ENCODE data around the gene EFNB2.

EFNB2 gene

GRCh38 chr13:106550570-106551135 is 15.2 kb upstream of the EFNB2 start:
- no peak for FAIRE-seq

DNA sequence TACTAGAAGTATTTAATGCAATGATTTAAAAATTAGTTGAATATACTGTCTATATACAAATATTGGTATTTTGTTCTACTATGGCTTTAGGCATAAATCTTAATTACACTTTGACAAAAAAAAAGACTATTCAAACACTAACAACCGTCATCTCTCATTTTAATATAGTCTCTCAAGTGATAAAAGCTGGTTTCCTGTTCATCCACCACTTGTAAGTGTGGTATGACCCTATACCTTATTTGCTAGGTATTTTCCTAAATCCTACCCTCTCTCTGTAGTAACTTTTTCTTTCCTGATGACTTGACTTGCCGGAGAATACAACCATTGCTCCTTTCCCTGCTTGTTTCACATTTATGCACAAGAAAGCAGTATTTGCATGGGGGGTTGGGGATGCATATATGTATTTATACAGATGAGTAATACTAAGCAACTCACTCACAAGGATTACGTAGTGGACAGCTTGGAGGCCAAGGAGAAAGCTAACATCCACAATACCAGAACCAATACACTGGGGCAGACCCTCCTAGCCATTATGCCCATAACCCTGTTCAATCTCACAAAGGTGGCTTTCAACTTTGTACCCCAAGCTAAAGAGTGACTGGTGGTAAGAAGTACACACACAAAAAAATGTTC is 12.7 kb upstream of the EFNB2 start:
- no peak for FAIRE-seq

DNA sequence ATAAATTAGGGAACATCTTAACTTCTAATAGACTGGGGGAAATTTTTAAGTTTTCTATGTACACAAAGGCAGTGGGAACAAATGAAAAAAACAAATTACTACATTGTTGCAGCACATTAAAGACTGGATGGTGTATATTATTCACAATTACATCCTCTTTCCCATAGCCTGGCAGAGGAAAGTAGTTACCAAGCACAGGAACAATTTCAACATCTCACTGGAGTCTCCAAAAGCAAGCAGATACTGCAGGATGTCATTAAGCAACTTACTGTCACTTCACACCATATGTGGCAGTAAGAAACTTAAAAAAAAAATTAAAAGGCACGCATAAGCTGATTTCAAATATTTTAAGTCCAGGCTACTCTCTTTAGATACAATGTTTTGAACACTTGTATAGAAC is 6.4 kb upstream of the EFNB2 start:
- no peak for FAIRE-seq

DNA sequence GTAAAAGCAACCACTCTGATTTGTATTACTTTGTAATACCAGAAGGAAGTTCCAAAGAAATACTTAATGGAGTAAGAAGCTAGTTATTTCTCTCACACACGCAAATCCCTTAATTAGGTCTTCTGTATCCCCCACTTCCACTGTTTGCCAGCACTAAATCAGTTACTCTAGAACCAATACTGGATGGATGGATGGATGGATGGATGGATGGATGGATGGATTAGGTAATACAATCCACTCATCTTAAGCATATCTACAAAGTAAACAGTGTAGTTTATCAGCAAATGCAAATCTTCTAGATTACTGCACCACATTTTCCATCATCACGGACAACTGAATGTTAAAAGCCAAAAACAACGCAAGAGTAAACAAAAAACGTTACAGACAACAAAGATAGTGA is 5.2 kb upstream of the EFNB2 start:
- no peak for FAIRE-seq

GRCh38 chr13:106537521-106537920 is 2.1 kb upstream of the EFNB2 start:
- no peak for FAIRE-seq

DNA sequence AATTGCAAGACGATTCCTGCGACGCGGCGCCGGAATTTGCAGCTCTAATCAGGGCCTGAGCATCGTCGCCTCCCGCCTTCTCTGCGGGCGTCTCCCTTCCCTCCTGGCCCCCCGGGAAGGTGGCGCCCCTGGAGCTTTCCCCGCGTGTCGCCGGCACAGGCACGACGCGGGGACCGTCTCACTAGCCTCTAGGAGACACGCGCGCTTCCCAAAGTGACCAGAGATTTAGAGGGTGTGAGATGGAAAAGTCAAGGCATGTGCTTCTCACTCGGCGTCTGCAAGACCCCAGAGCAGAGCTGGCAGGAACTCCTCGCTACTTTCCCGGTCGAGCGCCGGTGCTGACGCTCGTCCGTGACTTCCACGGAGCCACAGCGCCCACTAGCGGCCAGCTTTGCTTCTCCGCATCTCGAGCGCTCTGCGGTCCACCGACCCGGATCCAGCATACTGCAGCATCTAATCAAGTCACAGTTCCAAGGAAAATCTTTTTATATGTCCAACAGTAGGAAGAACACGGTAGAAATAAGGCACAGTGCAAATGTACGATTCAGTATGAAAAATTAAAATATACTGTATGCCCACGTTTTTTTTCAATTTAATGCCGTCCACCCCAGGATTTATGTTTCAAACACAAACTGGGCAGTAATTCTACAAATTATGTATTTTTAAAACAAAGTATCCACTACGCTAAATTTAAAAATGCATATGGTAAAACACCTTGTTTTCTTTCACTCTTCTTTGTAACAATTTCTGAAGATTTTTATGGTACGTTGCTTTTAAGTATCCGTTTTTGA is 977 bp upstream of the EFNB2 start:
- FAIRE-seq: peak; percentile 81

DNA sequence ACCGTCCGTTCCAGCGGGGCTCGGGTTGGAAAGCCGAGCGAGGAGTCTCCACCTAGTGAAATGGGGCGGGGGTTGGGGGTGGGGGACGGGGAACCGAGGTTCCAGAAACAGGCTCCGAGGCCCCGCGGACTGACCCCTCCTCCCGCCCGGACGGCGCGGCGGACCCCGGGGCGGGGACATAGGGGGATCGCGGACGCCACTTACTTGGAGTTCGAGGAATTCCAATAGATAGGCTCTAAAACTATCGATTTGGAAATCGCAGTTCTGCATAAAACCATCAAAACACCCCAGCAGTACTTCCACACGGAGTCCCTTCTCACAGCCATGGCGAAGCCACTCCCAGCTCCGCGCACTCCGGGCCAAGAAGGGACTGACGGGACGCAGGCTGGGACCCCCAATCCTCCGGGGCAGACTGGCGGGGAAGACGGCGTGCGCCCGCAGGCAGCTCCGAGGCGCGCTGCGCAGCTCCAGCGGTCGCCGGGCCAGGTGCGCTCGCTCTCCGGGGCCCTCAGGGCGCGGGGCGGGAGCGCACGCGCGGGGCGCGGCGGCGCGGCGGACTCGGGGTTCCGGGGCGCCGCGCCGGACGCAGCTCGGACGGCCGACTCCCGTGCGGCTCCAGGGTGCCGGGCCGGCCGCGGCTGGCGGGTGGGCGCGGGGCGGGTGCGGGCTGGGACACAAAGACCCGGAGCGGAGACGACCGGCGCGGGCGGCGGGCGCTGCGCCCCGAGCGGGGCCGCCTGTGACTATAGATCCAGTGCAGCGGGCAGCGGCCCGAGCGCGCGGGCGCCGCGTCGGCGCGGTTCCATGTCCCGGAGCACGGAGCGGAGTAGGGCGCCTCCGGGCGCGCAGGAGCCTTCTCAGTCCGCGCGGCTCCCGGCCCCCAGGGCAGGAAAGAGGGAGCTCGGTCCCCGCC is 567 bp downstream of the EFNB2 start:
- FAIRE-seq: no peak

DNA sequence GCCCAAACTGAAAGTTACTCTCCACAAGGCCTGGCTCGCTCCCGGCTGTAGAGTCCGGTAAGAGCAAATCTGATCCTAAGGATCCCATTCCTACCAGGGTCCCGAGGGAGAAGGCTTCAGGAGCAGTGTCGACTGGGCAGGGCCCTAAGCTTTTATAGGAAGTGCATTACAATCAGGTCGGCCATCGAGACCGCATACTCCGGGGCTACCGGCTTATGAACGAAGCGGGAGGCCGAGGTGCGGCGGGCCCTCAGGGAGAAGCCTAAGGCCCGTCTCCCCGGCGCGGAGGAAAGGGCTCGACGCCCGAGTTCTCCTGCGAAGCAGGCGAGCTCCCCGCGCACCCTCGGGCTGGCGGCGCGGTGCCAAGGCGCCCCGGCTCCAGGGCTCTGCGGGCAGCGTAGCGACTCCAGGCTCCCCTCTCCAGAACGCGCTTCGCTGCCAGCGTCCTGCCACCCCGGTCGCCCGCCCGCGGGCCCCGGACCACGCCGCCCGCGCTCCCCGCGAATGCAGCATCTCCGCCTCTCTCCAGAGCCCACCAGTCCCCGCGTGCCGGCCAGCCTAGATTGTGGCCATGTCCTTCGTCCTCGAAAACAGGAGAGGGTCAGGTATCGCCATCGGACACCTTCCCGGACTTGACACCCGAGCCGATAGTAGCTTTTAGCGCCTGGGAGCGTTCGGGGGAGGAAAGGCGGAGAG is 1.4 kb downstream of the EFNB2 start:
- FAIRE-seq: no peak

GRCh38 chr13:106533101-106533942 is 2.1 kb downstream of the EFNB2 start:
- peak; percentile 4 for FAIRE-seq

GRCh38 chr13:106532111-106532929 is 3.1 kb downstream of the EFNB2 start:
- FAIRE-seq: no peak

DNA sequence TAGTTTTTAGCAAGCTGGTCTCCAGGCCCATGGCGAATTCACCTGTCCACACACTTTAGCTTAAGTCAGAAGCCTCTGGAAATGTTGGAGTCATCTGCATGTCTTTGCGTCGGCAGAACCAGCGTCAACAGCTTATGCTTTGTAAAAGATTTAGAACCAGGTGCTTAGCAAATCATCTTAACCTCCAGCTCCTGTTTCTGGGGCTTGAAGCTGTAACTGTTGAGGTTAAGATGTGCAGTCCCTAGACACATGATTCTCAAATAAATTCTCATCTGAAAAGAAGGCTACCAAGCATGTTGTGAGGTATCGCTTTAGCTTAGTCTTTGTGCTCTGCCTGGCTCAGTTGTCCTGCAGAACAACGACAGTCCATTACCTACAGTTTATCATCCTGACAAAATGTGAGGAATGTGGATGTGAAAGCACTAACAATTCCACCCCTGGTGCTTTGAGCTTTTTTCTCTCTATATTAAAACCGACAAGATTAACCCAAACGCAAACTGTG is 4.4 kb downstream of the EFNB2 start:
- FAIRE-seq: no peak

DNA sequence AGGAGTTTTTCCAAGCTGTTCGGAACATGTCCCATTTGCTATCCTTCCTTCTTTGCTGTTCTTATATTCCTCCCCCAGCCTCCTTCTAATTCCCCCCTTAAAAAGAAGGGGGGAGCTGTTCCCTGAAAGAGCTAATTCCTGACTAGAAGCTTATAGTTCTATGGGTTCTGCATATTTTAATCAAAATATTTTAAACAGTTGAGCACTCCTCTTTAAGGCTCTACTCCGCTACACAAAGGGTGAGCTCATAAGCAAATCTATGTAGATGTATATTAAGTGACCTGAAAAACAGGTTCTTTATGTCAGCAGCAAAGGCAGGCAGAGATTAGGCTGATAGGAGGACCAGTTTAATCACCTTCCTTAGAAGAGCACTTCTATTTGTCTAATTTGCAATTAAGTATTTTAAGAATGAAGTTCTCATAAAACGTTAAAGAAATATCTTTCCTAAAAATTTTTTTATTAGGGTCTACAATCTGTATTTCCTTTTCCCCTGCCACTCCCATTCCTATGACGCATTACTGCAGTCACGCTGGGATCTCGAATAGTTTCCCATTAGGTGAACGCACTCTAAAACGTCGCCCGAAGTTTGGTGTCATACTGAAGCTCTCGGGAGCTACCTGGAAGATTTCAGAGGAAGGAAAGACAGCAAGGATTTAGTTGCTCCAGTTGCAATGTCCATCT is 5.2 kb downstream of the EFNB2 start:
- FAIRE-seq: no peak

DNA sequence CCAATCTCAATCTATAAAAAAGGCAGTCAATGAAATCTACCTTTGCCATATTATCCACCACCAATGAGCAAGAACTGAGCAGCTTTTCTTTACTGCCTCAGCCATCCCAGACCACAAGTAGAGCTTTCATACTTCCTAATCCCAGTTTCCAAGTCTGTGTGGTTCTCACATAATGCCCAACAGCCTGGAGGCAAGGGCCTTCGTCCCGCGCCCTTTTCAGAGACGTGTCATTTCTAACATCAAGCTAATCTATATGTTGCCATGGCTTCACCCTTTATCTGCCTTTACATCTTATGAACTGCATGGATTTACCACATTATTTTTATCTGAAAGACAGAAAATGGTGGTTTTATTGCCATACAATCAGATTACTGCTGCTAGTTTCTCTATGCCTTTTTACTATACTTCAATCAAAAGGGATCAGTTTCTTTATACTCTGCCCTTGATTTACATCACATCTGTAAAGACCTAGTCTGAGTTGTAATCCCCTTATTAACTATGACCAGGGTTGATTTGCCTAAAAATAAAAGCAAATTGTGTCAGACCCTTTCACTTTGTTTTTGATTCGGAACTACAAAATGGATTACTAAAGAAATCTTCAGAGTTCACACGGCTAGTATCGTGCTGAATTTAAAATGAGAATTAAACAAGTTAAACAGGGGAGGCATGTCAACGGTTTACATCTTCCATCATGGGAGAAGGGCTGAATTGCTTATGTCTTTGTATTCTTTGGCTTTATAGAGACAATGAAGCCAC is 5.9 kb downstream of the EFNB2 start:
- no peak for FAIRE-seq

- FAIRE-seq: no peak
These were observed 6.6 kb downstream of the EFNB2 start for GRCh38 chr13:106528718-106529414.

- no peak for FAIRE-seq
These were observed 7.6 kb downstream of the EFNB2 start for GRCh38 chr13:106527826-106528225.

GRCh38 chr13:106527445-106527801 is 8.0 kb downstream of the EFNB2 start:
- no peak for FAIRE-seq

- FAIRE-seq: no peak
These were observed 8.6 kb downstream of the EFNB2 start for GRCh38 chr13:106526738-106527444.

DNA sequence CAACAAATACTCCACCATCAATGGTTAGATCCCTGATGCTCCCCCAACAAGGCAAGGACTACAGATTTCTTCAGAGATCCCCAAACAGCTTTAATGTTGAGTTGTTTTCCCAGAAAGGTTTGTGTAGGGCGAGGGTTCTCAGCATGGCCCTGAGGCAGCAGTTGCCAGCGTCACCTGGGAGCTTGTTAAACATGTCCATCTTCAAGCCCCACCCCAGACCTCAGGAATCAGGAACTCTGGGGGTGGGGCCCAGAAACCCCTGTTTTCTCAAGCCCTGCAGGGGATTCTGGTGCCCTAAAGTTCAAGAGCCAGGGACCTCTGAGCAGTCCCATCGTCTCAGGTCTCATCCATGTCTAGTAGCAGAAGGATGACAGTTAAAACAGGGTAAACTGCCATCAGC is 9.6 kb downstream of the EFNB2 start:
- no peak for FAIRE-seq

Data from endometrium (tissue), 2 donors.